Thoracic aorta (tissue), 2 donors: ENCODE measurements around the gene CHN2. TPM values are rescaled to one million over a fixed set of nuclear protein-coding genes. Genes with fewer than 3 reads are reported as not detected.

Source experiments
- ATAC-seq: fragments of 150-250 bp; one replicate; pipeline ENCODE4 v1.8.0; 2017; ENCODE audit warnings: low read depth; ENCODE audit not compliant: insufficient number of reproducible peaks, low FRiP score
- DNase-seq: peaks from one replicate; pipeline ENCODE4 v3.0.0-alpha.2; 2020; ENCODE audit warnings: low spot score
- H3K27ac ChIP-seq, 2 donors: fragments of 200-600 bp; sonication (generic); 1 replicate in 1 of 2; 2 replicates in 1 of 2; pipeline ENCODE4 v1.5.1; 2016; ENCODE audit warnings: mild to moderate bottlenecking in 2 of 2, moderate library complexity in 2 of 2
- H3K27me3 ChIP-seq: fragments of 200-600 bp; sonication (generic); replicated peaks from 2 replicates; pipeline ENCODE4 v1.6.0; 2016; ENCODE audit warnings: mild to moderate bottlenecking; ENCODE audit not compliant: insufficient read depth
- H3K36me3 ChIP-seq: fragments of 200-600 bp; sonication (generic); one replicate; pipeline ENCODE4 v1.5.1; 2016
- H3K4me1 ChIP-seq, 2 donors: fragments of 200-600 bp; sonication (generic); 1 replicate in 1 of 2; 2 replicates in 1 of 2; pipeline versions ENCODE4 v1.5.1 to v1.6.0; 2016; ENCODE audit warnings: low read depth in 2 of 2, mild to moderate bottlenecking in 1 of 2; ENCODE audit not compliant: control insufficient read depth in 1 of 2
- H3K4me3 ChIP-seq: fragments of 200-600 bp; sonication (generic); 2 replicates; pipeline ENCODE4 v1.5.1; 2016; ENCODE audit warnings: mild to moderate bottlenecking
- H3K9me3 ChIP-seq: fragments of 200-600 bp; sonication (generic); 2 replicates; pipeline ENCODE4 v1.5.1; 2016
- total RNA-seq, 2 donors: library from RNA; depleted of rRNA; stranded (reverse); fragments of >200 nt; gene quantifications; one replicate each; pipeline versions ENCODE4 v1.1.0 to v1.2.3, GENCODE V29; 2016
- TF ChIP-seq, protein P1 (sequence below): fragments of 200-600 bp; sonication (generic); IDR thresholded peaks from one replicate; pipeline ENCODE4 v1.5.1; 2019; ENCODE audit warnings: antibody characterized with exemption

CHN2 gene
- total RNA-seq, 2 donors from 2014 or later: 22.6 to 44.7 TPM

- Histone ChIP-seq H3K4me1 (no peaks in the 10 kb centered on the region), H3K9me3 (no peaks in the 10 kb centered on the region), H3K27me3 (no peaks in the 10 kb centered on the region), H3K27ac (no peak overlapping the region), H3K36me3 (no peaks in the 10 kb centered on the region), H3K4me3 (no peak overlapping the region)
- DNase-seq: no peak
- TF ChIP-seq, protein P1, sequence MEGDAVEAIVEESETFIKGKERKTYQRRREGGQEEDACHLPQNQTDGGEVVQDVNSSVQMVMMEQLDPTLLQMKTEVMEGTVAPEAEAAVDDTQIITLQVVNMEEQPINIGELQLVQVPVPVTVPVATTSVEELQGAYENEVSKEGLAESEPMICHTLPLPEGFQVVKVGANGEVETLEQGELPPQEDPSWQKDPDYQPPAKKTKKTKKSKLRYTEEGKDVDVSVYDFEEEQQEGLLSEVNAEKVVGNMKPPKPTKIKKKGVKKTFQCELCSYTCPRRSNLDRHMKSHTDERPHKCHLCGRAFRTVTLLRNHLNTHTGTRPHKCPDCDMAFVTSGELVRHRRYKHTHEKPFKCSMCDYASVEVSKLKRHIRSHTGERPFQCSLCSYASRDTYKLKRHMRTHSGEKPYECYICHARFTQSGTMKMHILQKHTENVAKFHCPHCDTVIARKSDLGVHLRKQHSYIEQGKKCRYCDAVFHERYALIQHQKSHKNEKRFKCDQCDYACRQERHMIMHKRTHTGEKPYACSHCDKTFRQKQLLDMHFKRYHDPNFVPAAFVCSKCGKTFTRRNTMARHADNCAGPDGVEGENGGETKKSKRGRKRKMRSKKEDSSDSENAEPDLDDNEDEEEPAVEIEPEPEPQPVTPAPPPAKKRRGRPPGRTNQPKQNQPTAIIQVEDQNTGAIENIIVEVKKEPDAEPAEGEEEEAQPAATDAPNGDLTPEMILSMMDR: no peak
- no peak for ATAC-seq
Observed at GRCh38 chr7:29377718-29378117, 183.1 kb downstream of the CHN2 start.

GRCh38 chr7:29379551-29379950, 185.0 kb downstream of the CHN2 start:
- TF ChIP-seq, protein P1: no peak
- H3K36me3 ChIP-seq: no peaks in the 10 kb centered on the region
- no peaks in the 10 kb centered on the region for H3K4me1 ChIP-seq
- ATAC-seq: no peak
- no peaks in the 10 kb centered on the region for H3K9me3 ChIP-seq
- no peak overlapping the region for H3K4me3 ChIP-seq
- DNase-seq: no peak
- no peak overlapping the region for H3K27ac ChIP-seq
- no peaks in the 10 kb centered on the region for H3K27me3 ChIP-seq

GRCh38 chr7:29381206-29382094, 186.9 kb downstream of the CHN2 start:
- H3K4me3 ChIP-seq: no peak overlapping the region
- H3K4me1 ChIP-seq: no peaks in the 10 kb centered on the region
- DNase-seq (no peak), ATAC-seq (no peak)
- TF ChIP-seq, protein P1: no peak
- no peaks in the 10 kb centered on the region for H3K36me3 ChIP-seq
- no peaks in the 10 kb centered on the region for H3K27me3 ChIP-seq
- H3K27ac ChIP-seq: no peak overlapping the region
- H3K9me3 ChIP-seq: no peaks in the 10 kb centered on the region

- DNase-seq (no peak), ATAC-seq (no peak)
- no peaks in the 10 kb centered on the region for H3K9me3 ChIP-seq
- TF ChIP-seq, protein P1: no peak
- H3K36me3 ChIP-seq: no peaks in the 10 kb centered on the region
- H3K27ac ChIP-seq: no peak overlapping the region
- no peak overlapping the region for H3K4me3 ChIP-seq
- no peaks in the 10 kb centered on the region for H3K4me1 ChIP-seq
- H3K27me3 ChIP-seq: no peaks in the 10 kb centered on the region
Observed at GRCh38 chr7:29384277-29384676, 189.7 kb downstream of the CHN2 start.

DNA sequence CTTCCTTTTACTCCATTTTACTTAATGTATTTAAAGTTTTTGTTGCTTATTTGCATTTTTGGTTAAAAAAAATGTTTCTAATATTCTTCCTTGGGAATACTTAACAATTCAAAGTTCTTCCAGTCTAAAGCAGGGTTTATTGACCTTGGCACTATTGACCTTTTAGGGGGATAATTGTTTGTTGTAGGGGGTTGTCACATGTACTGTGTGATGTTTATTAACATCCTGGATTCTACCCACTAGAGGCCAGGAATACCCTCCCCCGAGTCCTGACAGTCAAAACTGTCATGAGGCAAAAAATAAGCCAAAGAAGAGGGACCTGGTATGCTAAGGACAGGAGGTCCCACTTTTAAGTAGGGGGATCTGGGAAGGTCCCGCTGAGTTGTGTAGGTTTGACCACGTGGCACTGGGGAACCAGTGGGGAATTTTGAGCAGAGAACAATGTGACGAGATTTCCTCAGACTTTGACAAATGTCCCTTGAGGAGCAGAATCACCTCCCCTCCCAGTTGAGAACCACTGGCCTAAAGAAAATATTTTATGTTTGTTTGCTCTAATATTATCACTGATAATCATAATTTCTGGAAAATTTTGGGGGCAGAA, 190.7 kb downstream of the CHN2 start:
- Histone ChIP-seq H3K27ac (no peak overlapping the region), H3K4me1 (no peaks in the 10 kb centered on the region), H3K4me3 (no peak overlapping the region), H3K9me3 (no peaks in the 10 kb centered on the region), H3K27me3 (no peaks in the 10 kb centered on the region), H3K36me3 (no peaks in the 10 kb centered on the region)
- ATAC-seq: no peak
- TF ChIP-seq, protein P1: no peak
- no peak for DNase-seq
